ENCODE results near the gene PNPLA7. TPM values are rescaled to one million over a fixed set of nuclear protein-coding genes. Genes with fewer than 3 reads are reported as not detected.

Gene PNPLA7
- polyA plus RNA-seq, 1 of the 3 experiments (the other 2 are of a cell fraction): 0.99 TPM

- H3K9ac ChIP-seq: no peak overlapping the region
- DNase-seq: no peak
- no peak overlapping the region for H3K27ac ChIP-seq (ENCODE audit: low read depth in 2 of 2, low read length in 1 of 2)
- H3K9me3 ChIP-seq: no peaks in the 10 kb centered on the region
- H3F3A ChIP-seq (replicated peaks; ENCODE audit: insufficient read depth): peaks cover 6% of the 10 kb centered on the region
- H3K36me3 ChIP-seq (replicated peaks in 1 of 2; ENCODE audit: control insufficient read depth in 1 of 2, insufficient read depth in 2 of 2, low read length in 1 of 2): no peaks in the 10 kb centered on the region
- WGBS (ENCODE audit: low lambda C conversion rate): 82% methylated on average over 6 of the region's 6 CpGs
- POLR2A ChIA-PET: no interaction called here
- no peaks in the 10 kb centered on the region for H4K20me1 ChIP-seq (ENCODE audit: insufficient read depth)
- no peak overlapping the region for H3K4me2 ChIP-seq
- no peak overlapping the region for H3K4me3 ChIP-seq (ENCODE audit: low read depth in 2 of 2, low read length in 1 of 2)
- H3K79me2 ChIP-seq (ENCODE audit: insufficient read depth): no peaks in the 10 kb centered on the region
- CTCF ChIA-PET: interaction anchor here (0.8 to 7.0 kb wide), 2 partner anchors 13 to 17 kb away, joined by 3 to 25 read pairs; no protein-coding TSS in a partner anchor
- H3K4me1 ChIP-seq (ENCODE audit: control insufficient read depth in 1 of 2, insufficient read depth in 2 of 2, low read depth in 1 of 2, low read length in 1 of 2): peaks cover 0 to 23% of the 10 kb centered on the region in 2 experiments; a peak in 1 of 4 replicates
- TF ChIP-seq ZBTB33 (IDR thresholded peaks at IDR 0.05; ENCODE audit: borderline replicate concordance, low read depth) (no peak), TCF12 (IDR thresholded peaks at IDR 0.05) (no peak), FOSL2 (IDR thresholded peaks at IDR 0.05; ENCODE audit: borderline replicate concordance, low read depth) (no peak), MEF2A (IDR thresholded peaks at IDR 0.05; ENCODE audit: borderline replicate concordance, low read depth) (no peak), RAD21 (IDR thresholded peaks at IDR 0.05; ENCODE audit: low read length) (no peak), YY1 (IDR thresholded peaks at IDR 0.05; ENCODE audit: low read depth) (no peak), POLR2AphosphoS5 (IDR thresholded peaks at IDR 0.05; ENCODE audit: low read depth, low read length) (no peak), FOXM1 (IDR thresholded peaks at IDR 0.05; ENCODE audit: low read depth) (no peak), USF2 (IDR thresholded peaks at IDR 0.05; ENCODE audit: borderline replicate concordance, low read depth, low read length) (no peak), IRF3 (IDR thresholded peaks at IDR 0.05; ENCODE audit: low read depth, low read length) (no peak), RCOR1 (IDR thresholded peaks at IDR 0.05; ENCODE audit: low read length) (no peak), TEAD4 (IDR thresholded peaks at IDR 0.05; ENCODE audit: borderline replicate concordance, insufficient read depth) (no peak), TAF1 (IDR thresholded peaks at IDR 0.05; ENCODE audit: borderline replicate concordance, low read depth, low read length) (no peak), SMC3 (IDR thresholded peaks at IDR 0.05; ENCODE audit: low read depth, low read length) (no peak), FOXJ3 (CRISPR knock-in tag; IDR thresholded peaks at IDR 0.05) (no peak), SIN3A (IDR thresholded peaks at IDR 0.05; ENCODE audit: borderline replicate concordance, low read depth, low read length) (no peak), MAX (IDR thresholded peaks at IDR 0.05; ENCODE audit: low read depth) (no peak)
- H2AFZ ChIP-seq (ENCODE audit: low read depth): no peak overlapping the region
- H3K9me2 ChIP-seq: no peaks in the 10 kb centered on the region
- no peaks in the 10 kb centered on the region for H3K27me3 ChIP-seq (ENCODE audit: insufficient read depth)
Measured at GRCh38 chr9:137428311-137428630, 121.9 kb downstream of the PNPLA7 start.

All from SK-N-SH (cell line).